HepG2 (cell line): Measurements from ENCODE around the gene STK17A. TPM values are rescaled to one million over a fixed set of nuclear protein-coding genes. Genes with fewer than 3 reads are reported as not detected.

ENCODE experiments used
- ATAC-seq: fragments of 200-7000 bp; cut with Tn5 transposase; 3 replicates; pipeline ENCODE4 v1.9.1; 2020; ENCODE audit warnings: mild to moderate bottlenecking, moderate library complexity
- BruUV-seq: library from RNA; stranded (reverse); fragments of 400-500 nt; replicated peaks from 2 replicates; lab custom pipeline; 2021; lab: Mats Ljungman, UMichigan
- CTCF ChIA-PET: fragments of 300-600 bp; formaldehyde crosslinking; extraction: SDS; loops from one replicate; lab custom pipeline; 2021; ENCODE audit warnings: low total read pairs, inconsistent platforms, low intra/inter-chr PET ratio; lab: Yijun Ruan, JAX
- POLR2A ChIA-PET: fragments of 350-600 bp; sonication (Branson Sonifier 250); formaldehyde crosslinking; loops from one replicate; lab custom pipeline; 2020; ENCODE audit warnings: antibody characterized with exemption, inconsistent platforms; lab: Yijun Ruan, JAX
- DNase-seq: peaks from one replicate; pipeline ENCODE4 v3.0.0-alpha.2; 2015; ENCODE audit warnings: low spot score
- FAIRE-seq: peaks from 3 replicates; lab custom pipeline; 2011; peaks lifted over from hg19 to GRCh38; lab: Jason Lieb, UNC
- H2AFZ ChIP-seq: one replicate; pipeline ENCODE4 v1.6.1; 2011; ENCODE audit warnings: low read length, inconsistent platforms
- H3K27ac ChIP-seq: fragments of 300-600 bp; 3 replicates; pipeline ENCODE4 v1.8.0; 2011; ENCODE audit warnings: mixed run types, mild to moderate bottlenecking, mixed read lengths, low read length, inconsistent platforms; ENCODE audit not compliant: insufficient read depth; ENCODE audit errors: extremely low read length
- H3K27me3 ChIP-seq, 2 experiments: fragments of 200-600 bp in 1 of 2; 2 replicates in 1 of 2; 3 replicates in 1 of 2; pipeline versions ENCODE4 v1.6.0 to v1.8.0; 2011; ENCODE audit warnings: low read length in 2 of 2, mild to moderate bottlenecking in 2 of 2, moderate library complexity in 2 of 2, inconsistent platforms in 1 of 2; ENCODE audit not compliant: insufficient read depth in 2 of 2, control insufficient read depth in 1 of 2
- H3K36me3 ChIP-seq, 2 experiments: fragments of 200-600 bp in 1 of 2; replicated peaks in 1 of 2; 2 replicates in 1 of 2; 3 replicates in 1 of 2; pipeline versions ENCODE4 v1.5.1 to v1.8.0; 2011; ENCODE audit warnings: low read length in 2 of 2, inconsistent platforms in 1 of 2; ENCODE audit not compliant: insufficient read depth in 2 of 2, control insufficient read depth in 1 of 2
- H3K4me1 ChIP-seq: 2 replicates; pipeline ENCODE4 v1.5.1; 2012; ENCODE audit warnings: low read length, inconsistent platforms; ENCODE audit not compliant: insufficient read depth
- H3K4me2 ChIP-seq: 2 replicates; pipeline ENCODE4 v1.6.0; 2011; ENCODE audit warnings: low read depth, low read length, inconsistent platforms
- H3K4me3 ChIP-seq, 3 experiments: fragments of 200-600 bp in 1 of 3; sonication (generic), shearing (Covaris generic) in 1 of 3; replicated peaks in 1 of 3; 2 replicates each; pipeline ENCODE4 v1.5.1; 2011 to 2016; ENCODE audit warnings: low read length in 3 of 3, inconsistent platforms in 2 of 3, low read depth in 2 of 3, mild to moderate bottlenecking in 2 of 3, control low read depth in 1 of 3, mixed read lengths in 1 of 3; ENCODE audit not compliant: insufficient read depth in 1 of 3
- H3K79me2 ChIP-seq: one replicate; pipeline ENCODE4 v1.6.1; 2011; ENCODE audit warnings: low read length, inconsistent platforms; ENCODE audit not compliant: insufficient read depth
- H3K9ac ChIP-seq: 2 replicates; pipeline ENCODE4 v1.6.0; 2011; ENCODE audit warnings: mild to moderate bottlenecking, low read depth, low read length, inconsistent platforms; ENCODE audit not compliant: insufficient read depth
- H3K9me3 ChIP-seq: 2 replicates; pipeline ENCODE4 v1.5.1; 2012; ENCODE audit warnings: mild to moderate bottlenecking, low read length
- H4K20me1 ChIP-seq: 2 replicates; pipeline ENCODE4 v1.6.0; 2011; ENCODE audit warnings: inconsistent platforms, mild to moderate bottlenecking, low read length, moderate library complexity; ENCODE audit not compliant: insufficient read depth
- FOXP4 ChIP-seq: sonication (generic); formaldehyde crosslinking; IDR thresholded peaks from 2 replicates; pipeline ENCODE4 v1.4.0; 2020; ENCODE audit warnings: missing genetic modification reagents
- HMGXB4 ChIP-seq, 2 experiments: sonication (generic) in 1 of 2; formaldehyde crosslinking in 1 of 2; IDR thresholded peaks; 2 replicates each; pipeline versions ENCODE4 v1.4.0 to v1.6.1; 2018 to 2020; ENCODE audit warnings: missing genetic modification reagents in 2 of 2, borderline replicate concordance in 1 of 2, low read depth in 1 of 2, mild to moderate bottlenecking in 1 of 2, missing biosample characterization in 1 of 2
- HNRNPLL ChIP-seq: fragments of 200-400 bp; formaldehyde crosslinking; IDR thresholded peaks from 2 replicates; pipeline ENCODE4 v1.6.1; 2017; ENCODE audit warnings: mild to moderate bottlenecking, low read depth, low read length; ENCODE audit not compliant: poor library complexity, severe bottlenecking
- MIXL1 ChIP-seq: IDR thresholded peaks from 2 replicates; pipeline ENCODE4 v1.6.1; 2016
- RCOR2 ChIP-seq: IDR thresholded peaks from 2 replicates; pipeline ENCODE4 v1.6.1; 2016; ENCODE audit warnings: missing biosample characterization, missing genetic modification reagents
- ZBTB21 ChIP-seq: sonication (generic); formaldehyde crosslinking; IDR thresholded peaks from 2 replicates; pipeline ENCODE4 v1.4.0; 2020; ENCODE audit warnings: missing genetic modification reagents
- ZFX ChIP-seq: sonication (generic); formaldehyde crosslinking; IDR thresholded peaks from 2 replicates; pipeline ENCODE4 v1.4.0; 2020; ENCODE audit warnings: mild to moderate bottlenecking, low read depth, missing genetic modification reagents, moderate library complexity
- ZNF318 ChIP-seq: sonication (generic); formaldehyde crosslinking; IDR thresholded peaks from 2 replicates; pipeline ENCODE4 v1.4.0; 2020; ENCODE audit warnings: mild to moderate bottlenecking, missing genetic modification reagents
- ZNF557 ChIP-seq: sonication (generic); formaldehyde crosslinking; IDR thresholded peaks from 2 replicates; pipeline ENCODE4 v1.4.0; 2020; ENCODE audit warnings: missing genetic modification reagents
- ZNF629 ChIP-seq: sonication (generic); formaldehyde crosslinking; conservative IDR thresholded peaks from 2 replicates; pipeline ENCODE4 v1.5.0; 2020; ENCODE audit warnings: missing genetic modification reagents
- ZNF841 ChIP-seq: sonication (generic); formaldehyde crosslinking; IDR thresholded peaks from 2 replicates; pipeline ENCODE4 v1.8.1; 2023; ENCODE audit warnings: missing genetic modification reagents, borderline replicate concordance
- WGBS: methylation state at CpG from one replicate; pipeline ENCODE4 v1.1.6; 2017; ENCODE audit warnings: low lambda C conversion rate; 5-methylcytosine and 5-hydroxymethylcytosine counted together
- in situ Hi-C: cut with HindIII; loops from 2 replicates; pipeline ENCODE4 v1.10.0; 2017; ENCODE audit warnings: low pct_unique_long_range_greater_than_20kb; ENCODE audit not compliant: extremely low pct_ligation_motif_present
- intact Hi-C: fragments of 100-400 bp; cut with micrococcal nuclease; formaldehyde crosslinking; loops from one replicate; pipeline ENCODE4 v1.10.0; 2022; ENCODE audit not compliant: unreplicated experiment
- polyA plus RNA-seq, 8 experiments: library from polyadenylated mRNA; depleted of rRNA in 3 of 8; stranded (reverse) in 7 of 8; unstranded in 1 of 8; fragments of >200 nt; fragmentation: Illumina TruSeq in 4 of 8; extraction: Trizol in 4 of 8; gene quantifications; 2 replicates each; pipeline versions ENCODE4 v1.2.1 to v1.2.3, GENCODE V29; 2011 to 2016; ENCODE audit warnings: low read depth in 4 of 8, missing spikeins in 1 of 8, mixed read lengths in 1 of 8; ENCODE audit not compliant: insufficient read depth in 1 of 8
- total RNA-seq, 5 experiments: library from RNA; depleted of rRNA; stranded (reverse); fragments of >200 nt; fragmentation: Illumina TruSeq; extraction: Trizol; gene quantifications; 2 replicates each; pipeline ENCODE4 v1.2.3, GENCODE V29; 2016; ENCODE audit warnings: low read depth in 1 of 5
- TF ChIP-seq, protein P1 (sequence below): sonication (generic); formaldehyde crosslinking; IDR thresholded peaks from 2 replicates; pipeline ENCODE4 v1.5.0; 2020; ENCODE audit warnings: missing genetic modification reagents

The STK17A gene
- total and polyA plus RNA-seq, 2 of the 13 experiments (the other 11 are each of a cell fraction or from before 2014, with no cell fraction given) = 18.6 to 24.3 TPM

GRCh38 chr7:43562383-43562782 lies 20.5 kb upstream of the STK17A start:
- no peaks in the 10 kb centered on the region for H3K79me2 ChIP-seq
- no peaks in the 10 kb centered on the region for H3K36me3 ChIP-seq
- in situ Hi-C loops (no loop called here), intact Hi-C loops (no loop called here)
- POLR2A ChIA-PET = interaction anchor here (0.9 kb wide), 1 partner anchor 20 kb away, joined by 3 read pairs; the partner anchor contains the start of gene STK17A
- CTCF ChIA-PET = no interaction called here
- DNase-seq (no peak), ATAC-seq (no peak), FAIRE-seq (no peak)
- H3K4me3 ChIP-seq = no peak overlapping the region
- BruUV-seq = no TSS peak
- H3K9me3 ChIP-seq = no peaks in the 10 kb centered on the region
- no peaks in the 10 kb centered on the region for H4K20me1 ChIP-seq
- H3K9ac ChIP-seq = no peak overlapping the region
- peaks cover 0 to 12% of the 10 kb centered on the region in 2 experiments; a peak in 3 of 5 replicates for H3K27me3 ChIP-seq
- no peak overlapping the region for H2AFZ ChIP-seq
- no peak overlapping the region for H3K4me2 ChIP-seq
- WGBS = 67% methylated on average over 3 of the region's 3 CpGs
- H3K27ac ChIP-seq = no peak overlapping the region
- peaks cover 19% of the 10 kb centered on the region for H3K4me1 ChIP-seq
- TF ChIP-seq ZNF557 (CRISPR knock-in tag) = no peak
- TF ChIP-seq ZNF841 (CRISPR knock-in tag) = no peak
- no peak for TF ChIP-seq ZNF318 (CRISPR knock-in tag)
- TF ChIP-seq HNRNPLL = no peak
- no peak for TF ChIP-seq ZFX
- no peak for TF ChIP-seq FOXP4 (CRISPR knock-in tag)
- no peak for TF ChIP-seq ZNF629 (CRISPR knock-in tag)
- TF ChIP-seq MIXL1 (CRISPR knock-in tag) = no peak
- TF ChIP-seq, protein P1, sequence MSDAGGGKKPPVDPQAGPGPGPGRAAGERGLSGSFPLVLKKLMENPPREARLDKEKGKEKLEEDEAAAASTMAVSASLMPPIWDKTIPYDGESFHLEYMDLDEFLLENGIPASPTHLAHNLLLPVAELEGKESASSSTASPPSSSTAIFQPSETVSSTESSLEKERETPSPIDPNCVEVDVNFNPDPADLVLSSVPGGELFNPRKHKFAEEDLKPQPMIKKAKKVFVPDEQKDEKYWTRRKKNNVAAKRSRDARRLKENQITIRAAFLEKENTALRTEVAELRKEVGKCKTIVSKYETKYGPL (CRISPR knock-in tag) = no peak
- no peak for TF ChIP-seq RCOR2 (CRISPR knock-in tag)
- no peak for TF ChIP-seq HMGXB4 (CRISPR knock-in tag; IDR thresholded peaks at IDR 0.05; ENCODE audit: borderline replicate concordance in 1 of 2, low read depth in 1 of 2)
- no peak for TF ChIP-seq ZBTB21 (CRISPR knock-in tag)
